DMS 273 treated with DMSO at 0.1 percent for 48 hours (cell line): Measurements from ENCODE around the gene RTN4RL1.

Source experiments
- DNase-seq: peaks from one replicate; lab custom pipeline; 2025; lab: John Stamatoyannopoulos, UW

Gene RTN4RL1, protein sequence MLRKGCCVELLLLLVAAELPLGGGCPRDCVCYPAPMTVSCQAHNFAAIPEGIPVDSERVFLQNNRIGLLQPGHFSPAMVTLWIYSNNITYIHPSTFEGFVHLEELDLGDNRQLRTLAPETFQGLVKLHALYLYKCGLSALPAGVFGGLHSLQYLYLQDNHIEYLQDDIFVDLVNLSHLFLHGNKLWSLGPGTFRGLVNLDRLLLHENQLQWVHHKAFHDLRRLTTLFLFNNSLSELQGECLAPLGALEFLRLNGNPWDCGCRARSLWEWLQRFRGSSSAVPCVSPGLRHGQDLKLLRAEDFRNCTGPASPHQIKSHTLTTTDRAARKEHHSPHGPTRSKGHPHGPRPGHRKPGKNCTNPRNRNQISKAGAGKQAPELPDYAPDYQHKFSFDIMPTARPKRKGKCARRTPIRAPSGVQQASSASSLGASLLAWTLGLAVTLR

DNA sequence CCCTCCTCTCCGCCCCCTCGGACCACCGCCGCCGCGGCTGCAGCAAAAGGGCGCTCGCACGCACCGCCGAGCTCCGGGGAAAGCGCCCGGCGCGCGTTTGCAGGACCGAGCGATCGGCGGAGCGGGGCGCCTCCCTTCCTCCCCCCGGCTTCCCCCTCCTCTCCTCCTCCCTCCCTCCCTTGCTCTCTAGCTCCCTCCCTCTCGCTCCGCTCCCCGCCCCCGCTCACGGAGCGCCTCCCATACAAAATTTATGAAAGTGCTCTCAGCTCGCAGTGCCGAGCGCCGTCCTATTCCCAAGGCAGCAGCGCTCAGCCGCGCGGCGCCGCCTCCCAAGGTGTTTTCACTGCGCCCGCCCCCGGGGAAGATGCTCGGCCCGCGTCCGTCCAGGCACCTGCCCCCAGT, at the start of gene RTN4RL1:
RTN4RL1 (minus strand) TSS at position 115 of the 402 bp plus-strand sequence. CDS start 469 bp downstream, outside the sequence.
- peak; percentile 32 for DNase-seq

DNA sequence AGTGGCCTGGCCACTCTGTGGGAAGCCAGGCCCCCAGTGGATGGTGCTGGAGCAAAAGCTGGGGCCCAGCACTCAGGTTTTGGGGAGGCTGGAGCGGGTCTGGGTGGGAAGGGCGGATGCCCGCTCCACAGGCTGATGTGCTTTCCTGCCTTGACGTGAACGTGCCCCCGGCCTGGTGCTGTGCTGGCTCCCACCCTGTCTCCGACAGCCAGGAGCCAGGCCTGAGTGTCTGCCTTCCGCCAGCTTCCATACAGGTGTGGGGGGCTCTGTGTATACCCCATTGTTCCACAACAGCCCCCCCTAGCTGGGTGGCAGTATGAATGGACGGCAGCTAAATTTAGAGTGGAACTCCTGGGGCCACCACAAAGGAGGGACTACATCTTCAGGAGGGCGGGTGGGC, 49.8 kb upstream of the RTN4RL1 start:
- no peak for DNase-seq

DNA sequence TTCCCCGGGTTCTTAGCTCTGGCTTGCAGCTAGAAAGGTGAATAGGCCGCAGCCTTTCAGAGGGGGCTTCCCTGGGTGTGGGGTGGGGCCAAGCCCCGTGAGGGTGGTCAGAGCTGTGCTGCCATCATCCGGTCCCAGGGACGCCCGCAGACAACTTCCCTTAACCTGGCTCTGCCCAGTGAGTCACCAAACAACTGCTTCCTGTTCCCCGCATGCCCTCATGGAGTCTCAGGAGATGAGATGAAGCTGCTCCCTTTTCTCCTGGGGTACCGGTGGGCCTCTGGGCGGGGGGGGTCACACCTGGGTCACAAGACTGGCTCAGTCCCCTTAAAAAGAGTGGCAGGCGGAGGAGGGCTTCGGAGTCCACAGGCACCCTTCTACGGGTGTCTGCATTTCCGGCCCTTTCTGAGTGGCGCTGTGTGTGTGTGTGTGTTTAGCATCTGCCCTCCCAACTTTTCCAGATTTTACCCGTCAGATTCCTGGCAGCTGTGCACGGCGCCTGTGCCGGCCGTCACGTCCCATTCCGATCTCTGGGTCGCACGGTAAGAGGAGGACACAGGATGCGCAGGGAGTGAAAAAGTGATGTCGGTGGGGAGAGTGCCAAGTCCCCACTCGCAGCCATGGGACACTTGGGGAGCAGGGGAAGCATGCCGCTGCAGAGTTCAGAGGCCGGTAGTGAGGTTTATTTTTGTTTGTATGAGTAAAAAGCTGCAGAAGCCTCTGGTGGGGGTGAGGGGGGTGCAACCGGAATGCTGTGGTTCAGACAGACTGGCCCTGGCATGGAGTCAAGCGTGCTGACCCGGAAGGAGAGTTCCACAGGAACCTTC, 46.5 kb upstream of the RTN4RL1 start:
- DNase-seq: no peak

DNA sequence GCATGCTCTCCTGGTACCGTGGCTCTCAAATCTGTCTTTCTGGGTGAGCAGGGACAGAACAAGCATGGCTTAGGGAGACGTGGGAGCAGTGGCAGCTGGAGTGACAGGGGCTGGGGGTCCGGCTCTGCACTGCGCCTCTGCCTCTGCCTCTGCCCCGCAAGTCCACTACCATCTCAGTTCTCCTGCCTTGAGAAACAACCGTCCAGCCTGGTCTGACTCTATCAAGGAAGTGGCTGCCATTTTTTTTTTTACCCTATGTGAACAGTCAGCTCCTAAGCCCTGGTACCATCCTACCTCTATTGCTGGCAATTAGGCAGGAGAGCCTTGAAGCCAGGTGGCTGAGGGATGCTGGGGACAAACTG, 45.9 kb upstream of the RTN4RL1 start:
- no peak for DNase-seq

DNA sequence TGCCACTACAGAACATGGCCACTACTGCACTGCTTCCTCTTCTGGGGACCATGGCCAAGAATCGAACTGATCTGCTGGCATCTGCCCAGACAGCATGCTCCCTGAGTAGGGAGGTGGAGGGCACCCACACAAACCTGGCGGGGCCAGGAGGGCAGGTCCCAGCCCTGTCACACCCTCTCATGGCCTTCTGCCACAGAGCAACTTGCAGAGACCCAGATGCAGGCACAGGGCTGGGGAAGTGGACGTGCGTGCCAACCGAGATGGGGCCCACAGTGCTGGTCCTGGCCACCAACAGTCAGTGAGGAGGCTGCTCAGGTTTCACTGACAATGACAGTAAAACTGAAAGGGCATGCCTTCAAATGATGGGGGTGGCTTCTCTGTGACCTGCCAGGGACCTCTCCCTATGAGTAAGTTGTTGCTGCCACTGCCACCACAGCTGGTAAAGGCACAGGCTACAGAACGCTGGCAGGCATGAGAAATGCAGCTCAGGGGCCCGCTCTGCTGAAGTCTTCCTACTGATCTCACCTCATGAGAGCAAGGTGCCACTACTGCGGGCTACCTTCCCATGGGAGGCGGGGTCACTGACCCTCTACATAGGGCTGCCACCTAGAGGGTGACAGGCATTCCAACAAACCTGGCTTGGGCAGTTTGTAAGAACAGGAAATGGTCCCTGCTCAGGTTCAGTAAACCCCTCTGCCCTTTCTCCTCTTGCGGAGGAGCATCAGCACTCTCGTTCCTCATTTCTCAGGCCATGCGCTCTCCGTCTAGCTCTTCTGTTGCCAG, 45.3 kb upstream of the RTN4RL1 start:
- no peak for DNase-seq

DNA sequence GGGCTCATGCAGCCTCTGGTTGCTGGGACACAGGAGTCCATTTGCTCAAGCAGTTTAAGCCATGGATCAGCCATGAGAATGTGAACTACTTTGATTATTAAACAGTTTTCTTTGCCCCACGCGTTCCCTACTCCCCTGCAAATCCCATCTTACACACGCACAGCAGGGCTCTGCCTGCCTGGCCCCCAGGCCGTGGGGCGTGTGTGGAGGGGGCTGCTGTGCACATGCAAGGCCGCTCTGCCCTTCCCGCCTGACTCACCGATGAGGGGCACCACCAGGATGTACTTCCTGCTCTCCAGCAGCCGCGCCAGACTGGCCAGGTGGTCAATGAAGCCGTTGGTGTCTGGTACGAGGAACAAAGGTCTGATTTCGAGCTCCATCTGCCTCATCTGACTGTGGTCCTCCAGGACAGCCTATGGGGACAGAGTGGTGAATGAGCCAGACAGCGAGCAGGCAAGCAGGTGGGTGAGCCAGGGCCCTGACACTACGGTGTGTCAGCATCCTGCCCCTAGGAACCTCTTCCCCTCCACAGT, 43.5 kb upstream of the RTN4RL1 start:
- peak; percentile 32 for DNase-seq

DNA sequence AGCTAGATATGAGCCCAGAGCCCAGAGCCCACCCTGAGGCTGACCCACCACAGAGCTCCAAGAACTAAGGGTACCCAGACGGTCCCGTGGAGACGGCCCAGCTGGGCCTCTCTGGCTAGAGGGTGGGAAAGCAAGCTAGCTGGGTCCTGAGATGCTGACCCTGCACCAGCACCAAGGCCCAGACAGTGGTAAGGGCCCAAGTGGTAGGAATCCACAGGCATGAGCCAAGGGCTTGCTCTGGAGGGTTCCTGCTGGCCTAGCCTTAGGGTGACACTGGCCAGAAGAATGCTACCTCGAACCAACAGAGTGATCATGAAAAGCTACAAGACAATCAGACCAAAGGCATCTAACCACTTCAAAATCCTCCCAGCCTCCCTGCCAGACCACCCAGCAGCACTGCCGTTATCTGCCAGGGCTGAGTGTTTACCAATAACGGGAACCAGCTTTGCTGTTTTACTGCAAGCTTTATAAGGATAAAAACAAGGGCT, 42.9 kb upstream of the RTN4RL1 start:
- no peak for DNase-seq

DNA sequence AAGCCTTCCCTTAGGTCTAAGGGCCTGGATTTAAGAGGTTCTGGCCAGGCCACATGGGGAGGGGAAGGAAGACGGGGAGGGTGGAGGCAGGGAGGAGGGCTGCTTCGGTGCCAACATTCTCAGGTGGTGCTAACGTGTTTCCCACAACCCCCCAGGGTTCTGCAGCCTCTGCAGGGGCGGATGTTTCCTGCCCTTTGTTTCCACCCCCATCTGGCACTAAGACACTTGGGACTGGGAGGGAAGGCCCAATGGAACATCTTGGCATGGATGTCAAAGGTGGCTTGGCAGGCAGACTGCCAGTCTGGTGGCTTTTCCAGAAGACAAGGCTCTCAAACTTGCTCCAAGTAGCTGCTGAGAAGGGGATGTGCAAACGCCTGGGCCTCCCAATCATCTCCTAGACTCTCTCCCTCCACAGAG, 42.5 kb upstream of the RTN4RL1 start:
- DNase-seq: peak; percentile 13

DNA sequence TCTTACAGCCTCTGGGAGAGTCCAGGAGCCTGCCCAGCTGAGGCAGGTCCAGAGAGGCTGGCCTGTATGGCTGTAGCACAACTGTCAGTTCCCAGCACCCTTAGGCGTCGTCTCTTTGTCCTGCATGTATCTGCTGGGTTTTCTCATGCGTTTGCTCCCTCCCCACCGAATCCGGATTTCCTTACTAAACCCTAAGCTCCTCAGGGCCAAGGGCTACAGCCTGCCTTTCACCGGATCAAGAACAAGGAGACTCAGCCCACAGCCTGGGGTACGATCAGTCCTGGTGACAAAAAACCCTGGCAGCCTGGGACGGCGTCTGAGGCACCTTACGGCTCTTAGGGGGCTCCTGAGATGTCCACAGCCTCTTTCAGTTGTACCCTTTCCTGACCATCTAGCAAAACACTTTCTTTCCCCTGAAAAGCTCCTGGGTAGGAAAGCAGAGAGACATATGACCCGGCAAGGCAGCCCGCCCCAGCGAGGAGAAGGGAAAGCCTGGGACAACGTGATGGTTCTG, 42.0 kb upstream of the RTN4RL1 start:
- DNase-seq: no peak

DNA sequence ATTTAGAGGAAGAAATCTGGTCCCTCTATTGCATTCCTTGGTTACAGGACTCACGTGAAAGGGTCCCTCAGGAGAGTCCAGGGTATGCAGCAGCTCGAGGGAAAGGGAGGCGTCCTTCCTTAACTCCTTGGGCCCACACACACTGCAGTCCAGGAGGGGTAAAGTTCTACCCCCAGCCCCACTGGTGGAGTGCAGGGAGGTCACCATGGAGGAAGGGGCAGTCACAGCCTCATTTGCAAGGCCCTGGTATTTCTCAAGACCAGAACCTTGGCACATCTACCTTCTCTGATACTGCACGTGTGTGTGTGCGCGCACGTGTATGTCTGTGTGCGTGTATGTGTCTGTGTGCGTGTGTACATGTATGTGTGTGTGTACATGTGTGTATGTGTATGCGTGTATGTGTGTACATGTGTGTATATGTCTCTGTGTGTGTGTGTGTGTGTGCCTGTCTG, 40.8 kb upstream of the RTN4RL1 start:
- DNase-seq: no peak

DNA sequence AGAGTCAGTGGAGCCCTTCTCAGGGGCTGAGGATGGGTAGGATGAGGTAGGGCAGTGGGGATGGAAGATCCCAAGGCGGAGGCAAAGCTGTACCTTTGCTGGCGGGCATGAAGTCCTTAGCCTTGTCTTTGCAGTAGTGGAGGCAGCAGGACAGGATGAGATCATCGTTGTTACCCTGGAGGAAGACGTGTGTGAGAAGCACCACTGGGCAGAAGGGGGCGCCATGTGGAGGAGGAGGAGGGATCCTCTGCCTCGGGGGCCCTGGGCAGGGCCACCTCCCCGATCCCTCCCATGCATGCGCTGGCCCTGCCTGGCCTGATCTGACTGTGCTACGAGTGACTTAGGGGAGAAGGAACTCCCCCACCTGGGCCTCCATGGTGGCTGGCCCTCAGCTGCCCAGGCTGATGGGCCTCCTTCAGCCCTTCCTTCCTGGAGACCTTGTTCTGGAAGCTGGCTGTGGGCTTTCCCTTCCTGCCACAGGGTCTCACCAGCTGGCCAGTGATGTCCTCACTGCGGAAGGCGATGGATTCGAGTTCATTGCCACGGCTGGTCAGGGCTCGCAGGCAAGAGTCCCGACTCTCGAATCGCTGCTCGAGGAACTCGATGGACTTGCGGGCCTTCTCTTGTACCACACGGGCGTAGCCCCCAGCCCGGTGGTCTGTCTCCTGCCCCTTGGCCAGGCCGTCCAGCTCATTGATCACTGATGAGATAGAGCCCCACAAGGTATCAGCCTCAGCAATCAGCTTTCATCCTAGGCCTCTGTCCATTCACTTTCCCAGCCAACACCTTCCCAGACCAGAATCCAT, 40.0 kb upstream of the RTN4RL1 start:
- no peak for DNase-seq

DNA sequence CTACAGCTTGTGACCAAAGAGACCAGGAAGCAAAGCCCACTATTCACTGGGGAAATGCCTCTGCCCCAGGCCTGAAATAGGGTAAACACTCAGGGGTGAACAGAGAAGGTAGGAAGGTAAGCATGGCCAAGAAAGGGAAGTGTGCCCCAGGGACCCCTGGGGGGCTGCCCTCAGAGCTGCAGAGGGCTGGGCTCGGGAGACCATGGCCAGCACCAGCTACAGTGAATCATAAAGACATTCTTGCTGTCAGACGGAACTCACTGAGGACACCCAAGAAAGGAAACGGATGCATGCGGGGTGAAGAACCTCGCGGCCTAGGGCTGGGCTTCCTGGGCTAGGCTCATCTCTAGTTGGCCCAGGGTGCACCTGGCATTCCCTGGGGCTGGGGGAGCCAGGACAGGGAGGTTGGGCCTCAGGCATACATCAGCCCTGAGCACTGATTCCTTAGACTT, 39.4 kb upstream of the RTN4RL1 start:
- no peak for DNase-seq

DNA sequence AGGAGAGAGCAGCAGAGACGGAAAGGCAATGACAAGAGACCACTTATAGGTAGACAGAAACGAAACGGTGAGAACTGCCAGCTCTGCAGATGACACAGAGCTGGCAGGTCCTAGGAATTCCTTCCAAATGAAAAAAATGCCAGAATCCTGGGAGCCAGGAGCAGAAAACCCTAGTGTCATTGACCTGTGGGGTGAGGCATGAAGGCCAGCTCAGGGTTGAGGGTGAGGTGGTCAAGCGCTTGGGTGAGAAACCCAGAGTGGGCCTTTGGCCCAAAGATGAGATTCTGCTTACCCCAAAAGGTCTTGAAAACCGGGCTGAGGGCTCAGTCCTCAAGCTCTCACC, 39.0 kb upstream of the RTN4RL1 start:
- no peak for DNase-seq

DNA sequence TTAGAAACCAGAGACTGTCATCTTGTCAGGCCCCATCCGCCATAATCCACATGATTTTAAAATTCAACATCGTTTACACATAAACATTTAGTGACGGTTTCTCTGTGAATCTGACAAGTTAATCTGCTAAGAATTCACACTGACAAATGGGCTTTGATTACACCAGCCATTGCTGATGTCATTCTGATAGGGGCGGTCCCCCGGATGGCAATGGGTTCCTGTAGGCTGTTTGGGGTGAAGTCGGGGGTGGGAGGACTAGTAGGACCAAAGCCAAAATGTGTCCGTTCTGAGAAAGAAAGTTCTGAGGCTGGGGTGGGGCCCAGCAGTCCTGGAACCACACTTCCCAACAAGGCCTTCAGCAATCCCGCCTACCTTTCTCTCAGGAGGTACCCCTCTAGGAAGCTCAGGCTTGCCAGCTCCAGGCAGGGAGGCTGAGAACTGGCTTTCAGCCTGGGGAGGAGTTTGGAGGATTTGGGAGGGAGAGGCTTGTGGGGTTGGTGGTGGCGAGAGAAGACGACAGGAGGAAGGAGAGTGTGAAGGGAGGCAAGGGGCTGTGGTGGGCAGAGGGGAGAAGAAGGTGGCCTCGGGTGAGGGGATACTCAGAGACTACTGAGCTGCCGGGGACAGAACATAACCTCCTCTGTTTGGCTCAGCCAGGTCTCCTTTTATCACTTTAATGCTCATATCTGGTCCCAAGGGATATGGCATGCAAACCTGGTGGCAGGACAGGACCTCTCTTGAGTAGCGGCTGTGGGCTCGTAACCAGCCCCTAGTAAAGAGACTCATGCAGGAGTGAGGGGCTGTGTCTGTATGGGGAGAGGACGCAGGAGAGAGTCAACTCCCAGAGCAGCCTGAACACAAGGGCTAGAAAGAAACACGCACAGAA, 38.4 kb upstream of the RTN4RL1 start:
- no peak for DNase-seq

DNA sequence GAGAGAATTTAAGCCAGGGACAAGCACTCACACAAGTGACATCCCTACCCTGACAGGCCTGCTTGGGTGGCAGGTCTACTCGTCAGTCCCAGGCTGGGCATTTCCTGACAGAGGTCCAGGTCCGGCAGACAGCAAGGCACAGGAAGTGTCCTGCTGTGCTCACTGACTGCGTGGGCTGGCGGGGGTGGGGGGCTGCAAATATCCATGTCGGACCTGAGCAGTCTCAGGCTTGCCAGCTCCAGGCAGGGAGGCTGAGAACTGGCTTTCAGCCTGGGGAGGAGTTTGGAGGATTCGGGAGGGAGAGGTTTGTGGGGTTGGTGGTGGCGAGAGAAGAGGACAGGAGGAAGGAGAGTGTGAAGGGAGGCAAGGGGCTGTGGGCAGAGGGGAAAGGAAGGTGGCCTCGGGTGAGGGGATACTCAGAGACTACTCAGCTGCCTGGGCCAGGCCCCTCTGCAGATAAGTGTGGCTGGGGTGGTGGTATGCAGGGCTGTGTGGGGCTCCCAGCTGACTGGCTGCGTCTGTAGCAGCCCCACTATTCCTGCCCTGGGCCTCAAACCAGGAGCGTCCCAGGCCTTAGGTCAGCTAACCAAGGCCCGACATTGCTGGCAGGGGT, 37.5 kb upstream of the RTN4RL1 start:
- no peak for DNase-seq

DNA sequence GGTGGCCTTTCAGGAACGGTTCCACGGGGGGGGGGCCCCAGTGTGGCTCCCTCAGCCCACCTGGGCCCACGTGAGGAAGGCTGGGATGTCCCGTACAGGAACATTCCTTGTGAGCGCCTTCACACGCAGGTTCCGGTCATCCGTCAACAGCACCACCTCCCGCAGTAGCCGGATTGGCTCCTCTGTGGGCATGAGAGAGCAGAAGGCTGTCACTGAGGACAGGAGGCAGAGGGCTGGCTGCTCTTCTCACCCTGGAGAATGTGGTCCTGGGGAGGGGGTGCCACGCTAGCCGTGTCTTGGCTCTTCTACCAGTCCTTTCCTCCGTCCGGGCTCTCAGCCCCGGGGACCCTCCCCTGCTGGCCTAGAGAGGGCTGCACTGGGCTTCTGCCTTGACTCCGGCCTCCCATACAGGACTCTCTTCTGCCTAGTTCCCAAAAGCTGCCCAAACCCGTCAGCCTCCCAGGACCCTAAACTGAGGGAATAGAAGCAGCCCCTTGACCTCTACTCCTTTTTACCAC, 36.4 kb upstream of the RTN4RL1 start:
- DNase-seq: no peak

DNA sequence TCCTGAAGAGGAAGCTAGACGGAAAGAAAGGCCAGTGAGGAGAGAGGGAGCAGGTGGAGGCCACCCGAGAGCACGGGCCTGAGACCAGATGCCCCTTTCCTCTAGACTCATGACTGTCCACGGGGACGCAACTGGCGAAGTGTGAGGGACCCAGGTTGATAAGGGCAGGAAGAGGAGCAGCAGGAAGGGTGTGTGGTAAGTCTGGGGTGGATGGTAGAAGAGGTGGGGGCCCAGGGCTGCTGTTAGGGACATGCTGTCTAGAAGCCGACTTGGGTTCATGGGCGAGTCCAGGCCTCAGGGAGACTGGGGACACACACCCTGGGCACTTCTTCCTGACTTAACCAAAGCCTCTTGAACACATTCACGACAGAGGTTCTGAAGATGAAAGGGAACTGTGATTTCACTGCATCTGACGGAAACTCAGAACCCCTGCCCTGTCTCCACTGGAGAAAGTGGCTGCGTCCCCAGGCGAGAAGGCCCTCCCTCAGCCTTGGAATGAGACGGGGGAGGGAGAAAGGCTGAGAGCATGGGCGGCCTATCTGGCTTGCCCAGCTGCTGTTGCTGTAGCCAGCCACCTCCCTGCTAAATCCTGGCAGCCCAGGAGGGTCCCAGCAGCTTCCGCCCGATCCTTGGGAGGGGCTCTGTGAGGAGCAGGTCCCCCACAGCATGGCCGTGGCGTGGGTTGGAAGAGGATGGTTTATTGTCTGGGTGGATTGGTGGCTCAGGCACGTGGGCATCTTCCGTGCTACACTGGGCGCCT, 35.7 kb upstream of the RTN4RL1 start:
- DNase-seq: no peak

DNA sequence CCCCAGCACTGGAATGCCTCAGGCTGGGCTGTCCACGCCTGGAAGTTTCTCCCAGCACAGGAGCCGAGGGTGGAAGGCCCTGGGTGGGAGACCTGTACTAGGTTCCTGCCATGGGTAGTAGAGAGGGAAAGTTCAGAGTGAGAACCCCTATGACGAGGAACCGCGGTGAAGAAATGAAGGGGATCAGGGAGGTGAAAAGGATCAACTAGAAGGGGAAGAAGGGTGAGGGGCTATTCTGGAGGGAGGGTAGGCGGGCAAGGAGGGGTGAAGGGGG, 35.2 kb upstream of the RTN4RL1 start:
- DNase-seq: no peak
